ENCODE data around the gene VGLL1.

VGLL1 gene

GRCh38 chrX:136589966-136590365, 58.0 kb downstream of the VGLL1 start:
- TF ChIP-seq, protein P1, sequence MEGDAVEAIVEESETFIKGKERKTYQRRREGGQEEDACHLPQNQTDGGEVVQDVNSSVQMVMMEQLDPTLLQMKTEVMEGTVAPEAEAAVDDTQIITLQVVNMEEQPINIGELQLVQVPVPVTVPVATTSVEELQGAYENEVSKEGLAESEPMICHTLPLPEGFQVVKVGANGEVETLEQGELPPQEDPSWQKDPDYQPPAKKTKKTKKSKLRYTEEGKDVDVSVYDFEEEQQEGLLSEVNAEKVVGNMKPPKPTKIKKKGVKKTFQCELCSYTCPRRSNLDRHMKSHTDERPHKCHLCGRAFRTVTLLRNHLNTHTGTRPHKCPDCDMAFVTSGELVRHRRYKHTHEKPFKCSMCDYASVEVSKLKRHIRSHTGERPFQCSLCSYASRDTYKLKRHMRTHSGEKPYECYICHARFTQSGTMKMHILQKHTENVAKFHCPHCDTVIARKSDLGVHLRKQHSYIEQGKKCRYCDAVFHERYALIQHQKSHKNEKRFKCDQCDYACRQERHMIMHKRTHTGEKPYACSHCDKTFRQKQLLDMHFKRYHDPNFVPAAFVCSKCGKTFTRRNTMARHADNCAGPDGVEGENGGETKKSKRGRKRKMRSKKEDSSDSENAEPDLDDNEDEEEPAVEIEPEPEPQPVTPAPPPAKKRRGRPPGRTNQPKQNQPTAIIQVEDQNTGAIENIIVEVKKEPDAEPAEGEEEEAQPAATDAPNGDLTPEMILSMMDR (IDR thresholded peaks at IDR 0.05; ENCODE audit: low read depth, low read length) = no peak
- DNase-seq (ENCODE audit: extremely low read depth, low read depth) = no peak

DNA sequence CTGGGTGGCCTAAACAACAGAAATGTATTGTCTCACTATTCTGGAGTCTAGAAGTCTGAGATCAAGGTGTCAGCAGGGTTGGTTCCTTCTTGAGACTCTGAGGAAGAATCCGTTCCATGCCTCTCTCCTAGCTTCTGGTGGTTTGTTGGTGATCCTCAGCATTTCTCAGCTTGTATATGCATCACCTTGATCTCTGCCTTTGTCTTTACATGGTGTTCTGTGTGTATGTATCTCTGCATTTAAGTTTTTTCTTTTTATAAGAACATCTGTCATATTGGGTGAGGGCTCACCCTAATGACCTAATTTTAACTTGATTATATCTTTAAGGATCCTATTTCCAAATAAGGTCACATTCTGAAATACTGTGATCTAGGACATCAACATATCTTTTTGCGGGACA, 65.3 kb downstream of the VGLL1 start:
- no peak for DNase-seq (ENCODE audit: extremely low read depth, low read depth)
- TF ChIP-seq, protein P1 (IDR thresholded peaks at IDR 0.05; ENCODE audit: low read depth, low read length) = no peak

- DNase-seq (ENCODE audit: extremely low read depth, low read depth) = no peak
- TF ChIP-seq, protein P1 (IDR thresholded peaks at IDR 0.05; ENCODE audit: low read depth, low read length) = no peak
These were observed 65.9 kb downstream of the VGLL1 start for GRCh38 chrX:136597954-136598353.

DNA sequence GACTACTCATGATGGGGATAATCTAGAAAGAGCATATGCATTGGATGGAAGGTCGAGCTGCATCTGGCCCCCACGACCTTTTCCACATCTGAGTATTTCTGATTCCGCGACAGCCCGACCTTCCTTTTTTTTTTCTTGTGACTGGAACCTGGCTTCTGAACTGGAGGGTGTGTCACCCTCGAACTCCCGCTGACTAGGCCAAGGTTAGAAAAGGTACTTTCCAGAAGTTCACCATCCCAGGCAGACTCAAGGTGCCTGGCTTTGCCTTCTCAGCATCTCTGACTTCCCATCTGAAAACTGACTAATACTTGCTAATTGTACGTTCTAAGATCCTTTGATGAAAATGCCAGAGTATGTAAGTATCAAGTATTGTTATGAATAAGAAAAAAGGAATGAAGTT, 66.6 kb downstream of the VGLL1 start:
- TF ChIP-seq, protein P1 (IDR thresholded peaks at IDR 0.05; ENCODE audit: low read depth, low read length) = no peak
- DNase-seq (ENCODE audit: extremely low read depth, low read depth) = no peak

GRCh38 chrX:136600059-136600458, 68.0 kb downstream of the VGLL1 start:
- TF ChIP-seq, protein P1 (IDR thresholded peaks at IDR 0.05; ENCODE audit: low read depth, low read length) = no peak
- DNase-seq (ENCODE audit: extremely low read depth, low read depth) = no peak
